NB4 (cell line): Measurements from ENCODE around the gene LGMN.

ENCODE experiments used
- DNase-seq: peaks from one replicate; pipeline ENCODE4 v3.0.0; 2010; ENCODE audit warnings: low read depth
- H3K4me3 ChIP-seq: one replicate; pipeline ENCODE4 v1.5.1; 2011; ENCODE audit warnings: mild to moderate bottlenecking, low read depth, low read length, moderate library complexity
- MYC ChIP-seq: IDR thresholded peaks from 2 replicates; pipeline ENCODE4 v1.6.1; 2011; ENCODE audit warnings: low read depth, low read length
- POLR2A ChIP-seq: IDR thresholded peaks from 2 replicates; pipeline ENCODE4 v1.6.1; 2011; ENCODE audit warnings: mild to moderate bottlenecking; ENCODE audit not compliant: insufficient read length; ENCODE audit errors: extremely low read depth
- TF ChIP-seq, protein P1 (sequence below): IDR thresholded peaks from 2 replicates; pipeline ENCODE4 v1.6.1; 2011; ENCODE audit warnings: low read depth, low read length
- TF ChIP-seq, protein P2 (sequence below): IDR thresholded peaks from one replicate; pipeline ENCODE4 v1.5.1; 2012; ENCODE audit warnings: low read depth, low read length

The LGMN gene

DNA sequence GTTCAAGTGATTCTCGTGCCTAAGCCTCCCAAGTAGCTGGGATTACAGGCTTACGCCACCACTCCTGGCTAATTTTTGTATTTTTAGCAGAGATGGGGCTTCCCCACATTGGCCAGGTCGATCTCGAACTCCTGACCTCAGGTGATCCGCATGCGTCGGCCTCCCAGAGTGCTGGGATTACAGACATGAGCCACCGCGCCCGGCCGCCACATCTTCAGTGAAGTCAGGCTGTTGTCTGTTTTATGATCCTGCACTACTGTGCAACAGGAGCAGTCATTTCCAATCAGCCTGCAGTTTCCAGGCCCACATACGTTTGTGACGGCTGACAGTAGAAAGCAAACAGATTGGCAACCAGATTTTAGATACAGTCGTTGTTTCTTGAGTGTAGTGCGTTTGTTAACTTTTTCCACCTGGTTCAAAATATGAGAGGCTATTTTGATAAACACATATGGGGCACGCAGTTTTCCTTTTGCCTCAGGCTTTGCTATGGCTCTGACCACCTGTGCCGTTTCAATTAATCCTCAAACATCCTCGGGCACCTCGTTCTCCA, 74.8 kb downstream of the LGMN start:
- TF ChIP-seq POLR2A (no peak), MYC (no peak)
- TF ChIP-seq, protein P1, sequence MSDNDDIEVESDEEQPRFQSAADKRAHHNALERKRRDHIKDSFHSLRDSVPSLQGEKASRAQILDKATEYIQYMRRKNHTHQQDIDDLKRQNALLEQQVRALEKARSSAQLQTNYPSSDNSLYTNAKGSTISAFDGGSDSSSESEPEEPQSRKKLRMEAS = no peak
- TF ChIP-seq, protein P2, sequence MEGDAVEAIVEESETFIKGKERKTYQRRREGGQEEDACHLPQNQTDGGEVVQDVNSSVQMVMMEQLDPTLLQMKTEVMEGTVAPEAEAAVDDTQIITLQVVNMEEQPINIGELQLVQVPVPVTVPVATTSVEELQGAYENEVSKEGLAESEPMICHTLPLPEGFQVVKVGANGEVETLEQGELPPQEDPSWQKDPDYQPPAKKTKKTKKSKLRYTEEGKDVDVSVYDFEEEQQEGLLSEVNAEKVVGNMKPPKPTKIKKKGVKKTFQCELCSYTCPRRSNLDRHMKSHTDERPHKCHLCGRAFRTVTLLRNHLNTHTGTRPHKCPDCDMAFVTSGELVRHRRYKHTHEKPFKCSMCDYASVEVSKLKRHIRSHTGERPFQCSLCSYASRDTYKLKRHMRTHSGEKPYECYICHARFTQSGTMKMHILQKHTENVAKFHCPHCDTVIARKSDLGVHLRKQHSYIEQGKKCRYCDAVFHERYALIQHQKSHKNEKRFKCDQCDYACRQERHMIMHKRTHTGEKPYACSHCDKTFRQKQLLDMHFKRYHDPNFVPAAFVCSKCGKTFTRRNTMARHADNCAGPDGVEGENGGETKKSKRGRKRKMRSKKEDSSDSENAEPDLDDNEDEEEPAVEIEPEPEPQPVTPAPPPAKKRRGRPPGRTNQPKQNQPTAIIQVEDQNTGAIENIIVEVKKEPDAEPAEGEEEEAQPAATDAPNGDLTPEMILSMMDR = no peak
- no peak for DNase-seq
- H3K4me3 ChIP-seq = no peak overlapping the region

DNA sequence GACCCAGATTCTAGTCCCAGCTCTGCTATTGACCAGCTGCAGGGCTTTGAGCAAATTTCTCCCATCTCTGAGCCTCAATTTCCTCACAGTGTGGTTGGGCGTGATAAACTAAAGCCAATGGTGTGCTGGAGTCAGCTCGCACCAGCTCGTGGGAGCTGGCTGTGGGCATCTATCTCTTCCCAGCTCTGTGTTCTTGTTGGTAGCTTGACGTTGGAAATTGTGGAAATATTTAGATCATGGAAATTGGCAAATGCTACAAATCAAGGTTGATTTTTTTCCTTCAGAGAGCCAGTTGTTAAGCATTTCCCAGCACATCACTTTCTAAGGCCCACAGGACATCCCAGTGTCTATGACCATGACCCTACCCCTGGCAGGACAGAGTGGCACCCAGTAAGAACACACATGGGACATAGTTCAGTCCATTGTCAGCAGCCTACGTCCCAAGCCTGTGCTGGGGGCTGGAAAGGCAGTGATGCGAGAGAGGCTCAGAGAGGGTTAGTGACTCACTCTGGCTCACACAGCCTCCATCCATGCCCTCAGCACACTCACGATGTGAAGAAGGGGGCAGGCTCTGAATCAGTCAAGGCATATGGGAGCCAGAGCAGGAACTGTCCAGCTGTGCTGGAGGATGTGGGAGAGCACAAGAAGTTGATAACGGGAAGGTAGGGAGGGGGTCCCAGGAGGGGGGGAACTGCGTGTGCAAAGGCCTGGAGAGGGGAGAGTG, 77.6 kb downstream of the LGMN start:
- TF ChIP-seq, protein P1 = no peak
- no peak for TF ChIP-seq POLR2A
- TF ChIP-seq, protein P2 = no peak
- no peak for TF ChIP-seq MYC
- no peak for DNase-seq
- H3K4me3 ChIP-seq = no peak overlapping the region

DNA sequence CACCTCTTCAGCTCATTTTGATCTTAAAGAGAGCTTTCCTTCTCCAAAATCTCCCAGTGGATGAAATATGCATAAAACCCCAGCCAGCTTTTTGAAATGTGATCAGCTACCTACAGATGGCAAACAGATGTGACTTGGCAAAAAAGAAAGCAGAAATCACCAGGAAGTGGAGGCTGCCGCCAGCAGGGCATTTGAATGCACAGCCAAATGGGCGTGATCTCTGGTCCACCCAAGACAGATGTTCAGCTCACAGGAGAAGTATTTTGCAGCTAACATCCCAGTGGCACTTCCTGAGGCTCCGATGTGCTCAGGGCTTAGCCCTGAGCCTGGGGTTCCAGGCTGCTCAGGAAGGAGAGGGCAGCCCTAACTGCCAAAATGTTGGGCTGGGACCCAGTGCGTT, 78.3 kb downstream of the LGMN start:
- DNase-seq = peak; percentile 52

DNA sequence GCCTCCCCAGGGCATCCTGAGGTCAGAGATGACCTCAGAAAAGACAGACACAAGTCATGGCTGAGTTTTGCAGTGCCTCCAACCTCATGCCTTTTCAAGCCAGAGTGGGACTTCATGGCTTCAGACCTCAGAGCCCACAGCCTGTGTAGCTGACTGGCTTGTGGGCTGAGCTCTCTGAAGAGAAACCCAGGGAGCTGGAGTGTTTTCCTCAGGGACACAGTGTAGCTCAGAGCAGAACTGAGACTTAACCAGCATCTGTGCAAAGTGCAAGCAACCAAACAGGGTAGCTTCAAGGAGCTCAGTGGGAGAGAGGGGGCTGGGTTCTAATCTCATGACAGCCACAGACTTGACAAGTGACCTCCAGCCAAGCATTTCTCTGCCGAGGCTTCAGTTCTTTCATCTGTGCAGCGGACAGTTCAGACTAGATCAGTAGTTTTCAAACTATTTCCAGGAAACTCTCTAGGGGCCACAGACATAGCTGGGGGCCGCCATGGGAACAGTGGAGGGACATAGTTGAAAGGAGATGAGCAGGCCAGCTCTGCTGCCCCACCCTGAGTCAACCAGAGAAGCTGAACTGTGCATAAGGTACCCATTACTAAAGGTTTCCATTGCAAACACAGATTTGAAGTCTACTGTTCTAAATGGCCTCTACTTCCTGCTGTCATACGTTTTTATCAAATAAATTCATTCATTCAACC, 80.0 kb downstream of the LGMN start:
- no peak overlapping the region for H3K4me3 ChIP-seq
- DNase-seq = no peak
- TF ChIP-seq, protein P1 = no peak
- TF ChIP-seq MYC (no peak), POLR2A (no peak)
- TF ChIP-seq, protein P2 = no peak

More for the DNA sequence above, 78.3 kb downstream of the LGMN start:
- no peak overlapping the region for H3K4me3 ChIP-seq
- TF ChIP-seq POLR2A (no peak), MYC (no peak)
- TF ChIP-seq, protein P2 = no peak
- TF ChIP-seq, protein P1 = no peak

DNA sequence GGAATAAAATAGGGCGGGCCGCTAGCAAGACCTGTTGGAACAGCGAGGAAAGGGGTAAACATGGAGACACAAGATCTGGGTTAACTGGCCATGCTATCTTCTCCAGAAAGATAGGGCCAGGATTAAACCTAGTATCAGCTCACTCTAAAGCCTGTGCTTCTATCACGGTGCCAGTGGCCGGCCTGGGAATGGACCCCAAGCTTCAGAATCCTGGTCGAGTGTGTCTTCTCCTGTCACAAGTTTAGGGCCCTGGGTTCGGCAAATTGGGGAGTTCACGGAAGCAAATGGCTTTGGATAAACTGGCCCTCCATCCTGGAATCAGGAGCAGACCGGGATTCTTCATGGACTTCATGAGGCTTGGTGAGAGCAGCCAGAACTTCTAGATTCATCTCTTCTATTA, 82.2 kb downstream of the LGMN start:
- TF ChIP-seq, protein P2 = no peak
- TF ChIP-seq, protein P1 = no peak
- TF ChIP-seq MYC (no peak), POLR2A (no peak)
- H3K4me3 ChIP-seq = no peak overlapping the region
- DNase-seq = no peak
